HCT116 (cell line): ENCODE results near the gene DUOXA2. TPM values are rescaled to one million over a fixed set of nuclear protein-coding genes. Genes with fewer than 3 reads are reported as not detected.

Experiments used
- ATAC-seq: fragments of 200-7000 bp; cut with Tn5 transposase; 2 replicates; pipeline ENCODE4 v1.9.1; 2020; ENCODE audit warnings: mild to moderate bottlenecking, moderate library complexity
- BruUV-seq: library from RNA; stranded (reverse); fragments of 400-500 nt; replicated peaks from 2 replicates; lab custom pipeline; 2021; lab: Mats Ljungman, UMichigan
- CTCF ChIA-PET: fragments of 300-600 bp; sonication (Branson Sonifier 250); formaldehyde crosslinking; loops from one replicate; lab custom pipeline; 2021; ENCODE audit warnings: antibody characterized with exemption; lab: Charles Lee
- POLR2A ChIA-PET: fragments of 300-600, 350-600 bp; sonication (Branson Sonifier 250); formaldehyde crosslinking; loops from one replicate; lab custom pipeline; 2021; ENCODE audit warnings: antibody characterized with exemption; lab: Charles Lee
- RAD21 ChIA-PET, 2 experiments: fragments of 300-600 bp; sonication (Branson Sonifier 250); formaldehyde crosslinking; loops; one replicate each; lab custom pipeline; 2023; ENCODE audit warnings: low total read pairs in 2 of 2; ENCODE audit not compliant: uncharacterized antibody in 2 of 2, unreplicated experiment in 2 of 2, low non-redundant PET in 1 of 2; lab: Charles Lee
- DNase-seq: peaks from one replicate; pipeline ENCODE4 v3.0.0-alpha.2; 2010; ENCODE audit warnings: low read depth, low spot score
- H2AFZ ChIP-seq: fragments of 200-600 bp; shearing (Covaris generic), sonication (generic); 2 replicates; pipeline ENCODE4 v1.6.1; 2017; ENCODE audit warnings: low read depth, mixed run types, mixed read lengths, antibody characterized with exemption, low read length; ENCODE audit not compliant: poor library complexity, severe bottlenecking
- H3K27ac ChIP-seq: 2 replicates; pipeline ENCODE4 v1.5.1; 2012; ENCODE audit warnings: low read depth, low read length
- H3K27me3 ChIP-seq: fragments of 200-600 bp; sonication (generic); 2 replicates; pipeline ENCODE4 v1.6.1; 2016; ENCODE audit warnings: mixed run types, low read length, mixed read lengths; ENCODE audit not compliant: insufficient read depth
- H3K36me3 ChIP-seq, 2 experiments: fragments of 200-500 bp in 1 of 2; fragments of 200-600 bp in 1 of 2; sonication (Bioruptor generic) in 1 of 2; sonication (generic) in 1 of 2; 2 replicates each; pipeline versions ENCODE4 v1.5.1 to v1.6.1; 2014 to 2016; ENCODE audit warnings: low read length in 2 of 2, inconsistent platforms in 1 of 2, mixed read lengths in 1 of 2, mixed run types in 1 of 2; ENCODE audit not compliant: insufficient read depth in 2 of 2, control insufficient read depth in 1 of 2
- H3K4me1 ChIP-seq, 2 experiments: fragments of 200-600 bp in 1 of 2; sonication (generic) in 1 of 2; 2 replicates each; pipeline versions ENCODE4 v1.5.1 to v1.6.1; 2012 to 2017; ENCODE audit warnings: low read length in 2 of 2, inconsistent platforms in 1 of 2, mild to moderate bottlenecking in 1 of 2, mixed read lengths in 1 of 2, mixed run types in 1 of 2, moderate library complexity in 1 of 2; ENCODE audit not compliant: insufficient read depth in 2 of 2, control insufficient read depth in 1 of 2
- H3K4me2 ChIP-seq: fragments of 200-600 bp; sonication (generic); 2 replicates; pipeline ENCODE4 v1.6.1; 2017; ENCODE audit warnings: mixed run types, low read length, mixed read lengths
- H3K4me3 ChIP-seq, 2 experiments: fragments of 200-600 bp in 1 of 2; sonication (generic) in 1 of 2; replicated peaks in 1 of 2; 2 replicates each; pipeline ENCODE4 v1.5.1; 2011 to 2016; ENCODE audit warnings: low read length in 2 of 2, control low read depth in 1 of 2, low read depth in 1 of 2, mild to moderate bottlenecking in 1 of 2, mixed read lengths in 1 of 2, mixed run types in 1 of 2
- H3K79me2 ChIP-seq: fragments of 200-600 bp; sonication (generic); 2 replicates; pipeline ENCODE4 v1.6.1; 2017; ENCODE audit warnings: mild to moderate bottlenecking, mixed run types, low read length, moderate library complexity, mixed read lengths; ENCODE audit not compliant: insufficient read depth
- H3K9ac ChIP-seq: fragments of 200-600 bp; sonication (generic); 2 replicates; pipeline ENCODE4 v1.6.1; 2016; ENCODE audit warnings: low read length, mixed read lengths
- H3K9me2 ChIP-seq: fragments of 200-600 bp; sonication (generic), shearing (Covaris generic); 2 replicates; pipeline ENCODE4 v1.6.1; 2017; ENCODE audit warnings: mixed run types, mild to moderate bottlenecking, moderate library complexity; ENCODE audit not compliant: insufficient read depth
- H3K9me3 ChIP-seq, 2 experiments: fragments of 200-500 bp in 1 of 2; fragments of 200-600 bp in 1 of 2; sonication (Bioruptor generic) in 1 of 2; sonication (generic) in 1 of 2; 2 replicates each; pipeline ENCODE4 v1.6.1; 2014 to 2017; ENCODE audit warnings: low read length in 2 of 2, mixed read lengths in 2 of 2, inconsistent platforms in 1 of 2, low read depth in 1 of 2, mild to moderate bottlenecking in 1 of 2, mixed run types in 1 of 2, moderate library complexity in 1 of 2; ENCODE audit not compliant: control insufficient read depth in 1 of 2, insufficient read depth in 1 of 2
- H4K20me1 ChIP-seq: fragments of 200-600 bp; sonication (generic), shearing (Covaris generic); 2 replicates; pipeline ENCODE4 v1.6.1; 2017; ENCODE audit warnings: mixed run types, mild to moderate bottlenecking, moderate library complexity; ENCODE audit not compliant: insufficient read depth
- EZH2 ChIP-seq: fragments of 200-600 bp; sonication (generic); IDR thresholded peaks from 2 replicates; pipeline ENCODE4 v1.6.1; 2017; ENCODE audit warnings: antibody characterized with exemption, mixed run types
- EZH2phosphoT487 ChIP-seq: fragments of 200-600 bp; IDR thresholded peaks from 2 replicates; pipeline ENCODE4 v1.6.1; 2018; ENCODE audit warnings: antibody characterized with exemption, borderline replicate concordance
- MAX ChIP-seq: IDR thresholded peaks from 2 replicates; pipeline ENCODE4 v1.6.1; 2012
- POLR2A ChIP-seq: IDR thresholded peaks from 2 replicates; pipeline ENCODE4 v1.7.0; 2011; ENCODE audit warnings: borderline replicate concordance; ENCODE audit not compliant: insufficient read depth, insufficient read length; ENCODE audit errors: extremely low read depth
- SRF ChIP-seq: IDR thresholded peaks from 2 replicates; pipeline ENCODE4 v1.6.1; 2012; ENCODE audit warnings: low read depth
- TCF7L2 ChIP-seq: IDR thresholded peaks from 2 replicates; pipeline ENCODE4 v1.7.0; 2011; ENCODE audit warnings: borderline replicate concordance, inconsistent platforms; ENCODE audit not compliant: insufficient read depth, insufficient read length; ENCODE audit errors: extremely low read depth
- YY1 ChIP-seq: IDR thresholded peaks from 2 replicates; pipeline ENCODE4 v1.6.1; 2011; ENCODE audit warnings: low read length, low read depth, moderate library complexity, mild to moderate bottlenecking; ENCODE audit not compliant: insufficient replicate concordance; ENCODE audit errors: extremely low read depth
- ZFX ChIP-seq: fragments of 450-650 bp; IDR thresholded peaks from 2 replicates; pipeline ENCODE4 v1.6.1; 2017
- intact Hi-C: fragments of 100-400 bp; cut with micrococcal nuclease; formaldehyde crosslinking; loops from 2 replicates; pipeline ENCODE4 v1.10.0; 2022
- total RNA-seq: library from RNA; stranded (reverse); gene quantifications from one replicate; pipeline ENCODE4 v1.2.1, GENCODE V29; 2021; ENCODE audit not compliant: unreplicated experiment
- TF ChIP-seq, protein P1 (sequence below): IDR thresholded peaks from 2 replicates; pipeline ENCODE4 v1.6.1; 2011; ENCODE audit warnings: mild to moderate bottlenecking, low read length, moderate library complexity; ENCODE audit not compliant: insufficient replicate concordance; ENCODE audit errors: extremely low read depth

Gene DUOXA2
- total RNA-seq, 1 experiment from 2014 or later: not detected

GRCh38 chr15:45141386-45141785 is 27.3 kb downstream of the DUOXA2 start:
- Histone ChIP-seq H3K9ac (no peak overlapping the region), H3K36me3 (peaks cover 2 to 5% of the 10 kb centered on the region in 2 experiments; a peak in 1 of 4 replicates), H3K27ac (no peak overlapping the region), H2AFZ (no peak overlapping the region), H3K4me2 (no peak overlapping the region), H3K27me3 (no peaks in the 10 kb centered on the region), H4K20me1 (no peaks in the 10 kb centered on the region), H3K4me3 (no peak overlapping the region), H3K9me3 (no peaks in the 10 kb centered on the region), H3K79me2 (no peaks in the 10 kb centered on the region), H3K4me1 (no peaks in the 10 kb centered on the region), H3K9me2 (no peaks in the 10 kb centered on the region)
- BruUV-seq: no TSS peak
- DNase-seq: no peak
- RAD21 ChIA-PET: no interaction called here
- POLR2A ChIA-PET: no interaction called here
- CTCF ChIA-PET: no interaction called here
- no peak for ATAC-seq
- TF ChIP-seq EZH2phosphoT487 (no peak), EZH2 (no peak), ZFX (no peak)
- intact Hi-C loops: no loop called here

- no peak for ATAC-seq
- Histone ChIP-seq H3K9me2 (no peaks in the 10 kb centered on the region), H3K27me3 (no peaks in the 10 kb centered on the region), H2AFZ (no peak overlapping the region), H3K4me3 (no peak overlapping the region), H3K9me3 (no peaks in the 10 kb centered on the region), H4K20me1 (no peaks in the 10 kb centered on the region), H3K9ac (no peak overlapping the region), H3K4me1 (peaks cover 0 to under 1% of the 10 kb centered on the region in 2 experiments; a peak in 1 of 4 replicates), H3K27ac (no peak overlapping the region), H3K4me2 (no peak overlapping the region), H3K36me3 (peaks cover 2 to 5% of the 10 kb centered on the region in 2 experiments; a peak in 1 of 4 replicates), H3K79me2 (no peaks in the 10 kb centered on the region)
- no peak for DNase-seq
- intact Hi-C loops: no loop called here
- POLR2A ChIA-PET: no interaction called here
- RAD21 ChIA-PET: no interaction called here
- CTCF ChIA-PET: no interaction called here
- no peak for TF ChIP-seq SRF
- TF ChIP-seq, protein P1, sequence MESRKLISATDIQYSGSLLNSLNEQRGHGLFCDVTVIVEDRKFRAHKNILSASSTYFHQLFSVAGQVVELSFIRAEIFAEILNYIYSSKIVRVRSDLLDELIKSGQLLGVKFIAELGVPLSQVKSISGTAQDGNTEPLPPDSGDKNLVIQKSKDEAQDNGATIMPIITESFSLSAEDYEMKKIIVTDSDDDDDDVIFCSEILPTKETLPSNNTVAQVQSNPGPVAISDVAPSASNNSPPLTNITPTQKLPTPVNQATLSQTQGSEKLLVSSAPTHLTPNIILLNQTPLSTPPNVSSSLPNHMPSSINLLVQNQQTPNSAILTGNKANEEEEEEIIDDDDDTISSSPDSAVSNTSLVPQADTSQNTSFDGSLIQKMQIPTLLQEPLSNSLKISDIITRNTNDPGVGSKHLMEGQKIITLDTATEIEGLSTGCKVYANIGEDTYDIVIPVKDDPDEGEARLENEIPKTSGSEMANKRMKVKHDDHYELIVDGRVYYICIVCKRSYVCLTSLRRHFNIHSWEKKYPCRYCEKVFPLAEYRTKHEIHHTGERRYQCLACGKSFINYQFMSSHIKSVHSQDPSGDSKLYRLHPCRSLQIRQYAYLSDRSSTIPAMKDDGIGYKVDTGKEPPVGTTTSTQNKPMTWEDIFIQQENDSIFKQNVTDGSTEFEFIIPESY: no peak
- no peak for TF ChIP-seq EZH2phosphoT487
- no peak for TF ChIP-seq MAX
- TF ChIP-seq POLR2A: no peak
- TF ChIP-seq YY1: no peak
- TF ChIP-seq TCF7L2: no peak
- TF ChIP-seq ZFX: no peak
- no TSS peak for BruUV-seq
Observed at GRCh38 chr15:45143056-45143455, 28.9 kb downstream of the DUOXA2 start.
